Measurements from ENCODE around the gene RASAL2. TPM values are rescaled to one million over a fixed set of nuclear protein-coding genes. Genes with fewer than 3 reads are reported as not detected.

Gene RASAL2
- total RNA-seq, 1 experiment from 2014 or later: 22.2 TPM

DNA sequence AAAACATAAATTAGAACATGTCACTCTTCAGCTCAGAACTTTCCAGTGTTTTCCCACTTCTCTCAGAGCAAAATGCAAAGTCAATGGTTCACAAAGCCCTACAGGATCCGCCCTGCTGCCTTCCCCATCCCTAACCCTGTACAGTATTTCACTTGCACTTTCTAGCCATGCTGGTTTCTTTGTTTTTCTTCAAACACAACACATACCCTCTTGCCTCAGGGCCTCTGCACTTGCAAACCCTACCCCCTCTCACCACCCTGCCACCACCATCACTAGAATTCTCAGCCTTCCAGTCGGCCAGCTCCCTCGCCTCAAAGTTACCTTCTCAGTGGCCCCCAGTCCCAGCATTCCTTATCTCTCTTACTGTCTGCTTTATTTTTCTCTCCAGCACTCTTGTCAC, 436.6 kb downstream of the RASAL2 start:
- Histone ChIP-seq H3K4ac (ENCODE audit: low read depth, low read length) (no peak overlapping the region), H3K4me2 (ENCODE audit: insufficient read depth, insufficient read length, low read length) (no peak overlapping the region), H2BK15ac (ENCODE audit: low read depth, low read length) (no peak overlapping the region), H3K27ac (ENCODE audit: insufficient read length, low read depth, low read length) (no peak overlapping the region), H2AFZ (ENCODE audit: low read length) (no peak overlapping the region), H4K5ac (ENCODE audit: insufficient read length, low read depth, low read length) (no peak overlapping the region), H3K56ac (ENCODE audit: insufficient read length, low read depth, low read length) (no peak overlapping the region), H4K8ac (replicated peaks; ENCODE audit: insufficient read length, low read depth, low read length) (no peak overlapping the region), H2BK5ac (ENCODE audit: insufficient read length, low read length) (no peak overlapping the region), H2BK12ac (ENCODE audit: insufficient read length, low read depth, low read length) (no peak overlapping the region), H3K27me3 (ENCODE audit: insufficient read depth, low read length) (no peaks in the 10 kb centered on the region), H3K18ac (ENCODE audit: insufficient read length, low read depth, low read length) (no peak overlapping the region), H3K9me3 (ENCODE audit: control insufficient read depth, low read depth, low read length) (no peaks in the 10 kb centered on the region), H3K79me2 (ENCODE audit: insufficient read depth, low read length) (no peaks in the 10 kb centered on the region), H3K14ac (ENCODE audit: insufficient read depth, low read length) (no peak overlapping the region), H2AK5ac (ENCODE audit: insufficient read length, low read length) (no peak overlapping the region), H3K23me2 (ENCODE audit: insufficient read length, low read depth, low read length, poor library complexity, severe bottlenecking) (peaks cover 2% of the 10 kb centered on the region), H4K20me1 (ENCODE audit: control insufficient read depth, insufficient read depth, insufficient read length) (no peaks in the 10 kb centered on the region), H4K91ac (ENCODE audit: insufficient read length, low read depth, low read length) (no peak overlapping the region), H3K79me1 (ENCODE audit: insufficient read depth, low read depth, low read length, poor library complexity, severe bottlenecking) (no peaks in the 10 kb centered on the region), H2BK20ac (ENCODE audit: low read depth, low read length, poor library complexity, severe bottlenecking) (no peak overlapping the region), H3K4me1 (ENCODE audit: insufficient read depth, low read length) (no peaks in the 10 kb centered on the region), H3K9ac (ENCODE audit: extremely low read depth, insufficient read length, low read length) (no peak overlapping the region), H2BK120ac (ENCODE audit: low read depth, low read length, poor library complexity, severe bottlenecking) (no peak overlapping the region), H3T11ph (ENCODE audit: low read length) (no peak overlapping the region), H3K23ac (ENCODE audit: insufficient read length, low read depth, low read length) (no peak overlapping the region)
- H3K36me3 Mint-ChIP-seq (ENCODE audit: insufficient read depth in 1 of 3, low read depth in 3 of 3): no peaks in the 10 kb centered on the region
- H3K4me1 Mint-ChIP-seq: peaks cover 0 to 5% of the 10 kb centered on the region in 2 experiments; a peak in 2 of 4 replicates
- H3K27me3 Mint-ChIP-seq (ENCODE audit: low read depth): no peaks in the 10 kb centered on the region; the same call in none of the 2 replicates
- no peaks in the 10 kb centered on the region for H3K9me3 Mint-ChIP-seq
- TF ChIP-seq, protein P1, sequence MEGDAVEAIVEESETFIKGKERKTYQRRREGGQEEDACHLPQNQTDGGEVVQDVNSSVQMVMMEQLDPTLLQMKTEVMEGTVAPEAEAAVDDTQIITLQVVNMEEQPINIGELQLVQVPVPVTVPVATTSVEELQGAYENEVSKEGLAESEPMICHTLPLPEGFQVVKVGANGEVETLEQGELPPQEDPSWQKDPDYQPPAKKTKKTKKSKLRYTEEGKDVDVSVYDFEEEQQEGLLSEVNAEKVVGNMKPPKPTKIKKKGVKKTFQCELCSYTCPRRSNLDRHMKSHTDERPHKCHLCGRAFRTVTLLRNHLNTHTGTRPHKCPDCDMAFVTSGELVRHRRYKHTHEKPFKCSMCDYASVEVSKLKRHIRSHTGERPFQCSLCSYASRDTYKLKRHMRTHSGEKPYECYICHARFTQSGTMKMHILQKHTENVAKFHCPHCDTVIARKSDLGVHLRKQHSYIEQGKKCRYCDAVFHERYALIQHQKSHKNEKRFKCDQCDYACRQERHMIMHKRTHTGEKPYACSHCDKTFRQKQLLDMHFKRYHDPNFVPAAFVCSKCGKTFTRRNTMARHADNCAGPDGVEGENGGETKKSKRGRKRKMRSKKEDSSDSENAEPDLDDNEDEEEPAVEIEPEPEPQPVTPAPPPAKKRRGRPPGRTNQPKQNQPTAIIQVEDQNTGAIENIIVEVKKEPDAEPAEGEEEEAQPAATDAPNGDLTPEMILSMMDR (conservative IDR thresholded peaks at IDR 0.05): no peak
- no CpG with 5 or more reads among the region's 3 CpGs for WGBS (ENCODE audit: extremely low coverage, insufficient read length, low lambda C conversion rate)
- no peak overlapping the region; a peak in 1 of 7 replicates for H3K27ac Mint-ChIP-seq
- DNase-seq: no peak
- H3K4me3 Mint-ChIP-seq: no peak overlapping the region
